Activated CD8-positive, alpha-beta T cell treated with anti-CD3 and anti-CD28 coated beads for 36 hours (primary cell): ENCODE data around the gene ISL1. TPM values are rescaled to one million over a fixed set of nuclear protein-coding genes. Genes with fewer than 3 reads are reported as not detected.

Experiments
- ATAC-seq: fragments of 200-7000 bp; cut with Tn5 transposase; one replicate; pipeline ENCODE4 v1.10.0; 2021; ENCODE audit warnings: mild to moderate bottlenecking, moderate library complexity
- CTCF ChIA-PET: fragments of 350-600 bp; sonication (Branson Sonifier 250); formaldehyde crosslinking; loops from one replicate; lab custom pipeline; 2021; ENCODE audit warnings: antibody characterized with exemption; lab: Charles Lee
- POLR2A ChIA-PET: fragments of 350-600 bp; sonication (Branson Sonifier 250); formaldehyde crosslinking; loops from one replicate; lab custom pipeline; 2021; ENCODE audit warnings: antibody characterized with exemption; lab: Charles Lee
- DNase-seq: peaks from one replicate; pipeline ENCODE4 v3.0.0-alpha.2; 2020
- H3K27ac Mint-ChIP-seq: one replicate; pipeline ENCODE4 v1.8.0; 2021; ENCODE audit warnings: mild to moderate bottlenecking, mixed read lengths
- H3K27me3 Mint-ChIP-seq: one replicate; pipeline ENCODE4 v1.8.0; 2021; ENCODE audit warnings: mixed read lengths
- H3K36me3 Mint-ChIP-seq: one replicate; pipeline ENCODE4 v1.8.0; 2021; ENCODE audit warnings: low read depth, mixed read lengths
- H3K4me1 Mint-ChIP-seq: one replicate; pipeline ENCODE4 v1.8.0; 2021; ENCODE audit warnings: low read depth, mixed read lengths
- H3K4me3 Mint-ChIP-seq: one replicate; pipeline ENCODE4 v1.8.0; 2021; ENCODE audit warnings: mild to moderate bottlenecking, moderate library complexity, mixed read lengths
- H3K9me3 Mint-ChIP-seq: one replicate; pipeline ENCODE4 v1.8.0; 2021; ENCODE audit warnings: mixed read lengths
- intact Hi-C: fragments of 100-400 bp; cut with micrococcal nuclease; formaldehyde crosslinking; loops from one replicate; pipeline ENCODE4 v1.10.0; 2022
- total RNA-seq, 2 experiments: library from RNA; stranded (reverse); gene quantifications; one replicate each; pipeline ENCODE4 v1.2.3, GENCODE V29; 2021
- TF ChIP-seq, protein P1 (sequence below): fragments of 200-600 bp; IDR thresholded peaks from one replicate; pipeline ENCODE4 v1.8.0; 2022; ENCODE audit warnings: antibody characterized with exemption, mild to moderate bottlenecking

Gene ISL1
- total RNA-seq, 2 experiments from 2014 or later: not detected

DNA sequence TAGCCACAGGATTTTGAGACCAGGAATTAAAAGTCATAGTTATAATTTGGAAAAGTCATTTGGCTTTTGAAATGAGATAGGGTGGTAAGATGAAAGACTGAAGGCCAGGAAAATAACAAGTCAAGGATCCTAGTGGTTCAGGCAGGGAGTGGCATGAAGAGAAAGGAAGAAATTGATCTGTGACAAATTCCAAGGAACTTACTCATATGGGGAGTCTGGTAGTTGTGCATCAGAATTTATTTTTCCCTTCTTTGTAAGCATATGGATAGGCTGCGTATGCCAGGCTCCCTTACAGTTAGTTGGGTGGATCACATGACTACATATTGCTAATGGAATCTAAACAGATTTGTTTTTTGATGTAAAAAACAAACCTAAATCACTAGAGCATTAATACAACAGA, 21.0 kb downstream of the ISL1 start:
- ChIA-PET CTCF (no interaction called here), POLR2A (no interaction called here)
- H3K27ac Mint-ChIP-seq: no peak overlapping the region
- DNase-seq (no peak), ATAC-seq (no peak)
- H3K9me3 Mint-ChIP-seq: peaks cover 3% of the 10 kb centered on the region
- intact Hi-C loops: no loop called here
- H3K27me3 Mint-ChIP-seq: peaks cover 15% of the 10 kb centered on the region
- TF ChIP-seq, protein P1, sequence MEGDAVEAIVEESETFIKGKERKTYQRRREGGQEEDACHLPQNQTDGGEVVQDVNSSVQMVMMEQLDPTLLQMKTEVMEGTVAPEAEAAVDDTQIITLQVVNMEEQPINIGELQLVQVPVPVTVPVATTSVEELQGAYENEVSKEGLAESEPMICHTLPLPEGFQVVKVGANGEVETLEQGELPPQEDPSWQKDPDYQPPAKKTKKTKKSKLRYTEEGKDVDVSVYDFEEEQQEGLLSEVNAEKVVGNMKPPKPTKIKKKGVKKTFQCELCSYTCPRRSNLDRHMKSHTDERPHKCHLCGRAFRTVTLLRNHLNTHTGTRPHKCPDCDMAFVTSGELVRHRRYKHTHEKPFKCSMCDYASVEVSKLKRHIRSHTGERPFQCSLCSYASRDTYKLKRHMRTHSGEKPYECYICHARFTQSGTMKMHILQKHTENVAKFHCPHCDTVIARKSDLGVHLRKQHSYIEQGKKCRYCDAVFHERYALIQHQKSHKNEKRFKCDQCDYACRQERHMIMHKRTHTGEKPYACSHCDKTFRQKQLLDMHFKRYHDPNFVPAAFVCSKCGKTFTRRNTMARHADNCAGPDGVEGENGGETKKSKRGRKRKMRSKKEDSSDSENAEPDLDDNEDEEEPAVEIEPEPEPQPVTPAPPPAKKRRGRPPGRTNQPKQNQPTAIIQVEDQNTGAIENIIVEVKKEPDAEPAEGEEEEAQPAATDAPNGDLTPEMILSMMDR: no peak
- no peak overlapping the region for H3K4me3 Mint-ChIP-seq
- no peaks in the 10 kb centered on the region for H3K36me3 Mint-ChIP-seq
- no peaks in the 10 kb centered on the region for H3K4me1 Mint-ChIP-seq

DNA sequence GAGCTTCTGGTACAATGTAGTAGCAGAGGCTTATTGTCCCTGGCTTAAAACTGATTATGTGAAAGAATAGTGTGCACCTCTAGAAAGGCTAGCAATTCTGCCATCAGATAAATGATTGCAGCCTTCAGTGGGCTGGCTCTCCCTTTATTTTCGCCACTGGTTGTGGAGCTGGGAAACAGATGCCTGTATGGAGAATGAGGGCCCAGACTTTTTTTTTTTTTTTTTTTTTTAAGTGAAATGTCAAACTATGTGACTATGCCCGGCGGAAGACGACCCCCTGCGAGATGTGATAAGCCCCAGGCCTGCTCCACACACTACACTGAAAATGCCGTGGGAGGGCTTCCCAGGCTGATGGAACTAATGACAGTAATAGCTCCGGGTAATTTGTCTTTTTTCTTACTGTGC, 28.7 kb downstream of the ISL1 start:
- H3K36me3 Mint-ChIP-seq: no peaks in the 10 kb centered on the region
- DNase-seq (no peak), ATAC-seq (no peak)
- CTCF ChIA-PET: no interaction called here
- H3K27ac Mint-ChIP-seq: no peak overlapping the region
- POLR2A ChIA-PET: no interaction called here
- no peaks in the 10 kb centered on the region for H3K27me3 Mint-ChIP-seq
- intact Hi-C loops: no loop called here
- TF ChIP-seq, protein P1: no peak
- no peaks in the 10 kb centered on the region for H3K4me1 Mint-ChIP-seq
- no peak overlapping the region for H3K4me3 Mint-ChIP-seq
- H3K9me3 Mint-ChIP-seq: no peaks in the 10 kb centered on the region

DNA sequence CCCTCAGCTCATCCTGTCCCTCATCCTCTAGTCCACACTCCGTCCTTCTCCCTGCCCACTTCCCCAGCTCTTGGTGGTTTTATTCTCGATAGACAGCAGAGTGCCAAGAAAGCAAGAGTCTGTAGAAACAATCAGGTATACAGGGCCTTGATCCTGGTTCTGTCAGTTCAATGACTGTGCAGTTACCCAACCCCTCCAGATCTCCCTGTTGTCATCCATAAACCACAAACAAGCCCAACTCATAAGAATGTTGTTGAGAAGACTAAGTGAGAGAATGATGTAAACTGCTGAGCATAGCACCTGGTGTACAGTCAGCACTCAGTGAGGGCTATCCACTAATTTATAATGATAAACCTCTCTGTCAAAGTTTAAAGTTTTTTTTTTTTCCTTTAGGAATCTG, 31.3 kb downstream of the ISL1 start:
- no peaks in the 10 kb centered on the region for H3K4me1 Mint-ChIP-seq
- TF ChIP-seq, protein P1: no peak
- intact Hi-C loops: no loop called here
- no peak overlapping the region for H3K27ac Mint-ChIP-seq
- no peak overlapping the region for H3K4me3 Mint-ChIP-seq
- H3K9me3 Mint-ChIP-seq: no peaks in the 10 kb centered on the region
- ChIA-PET CTCF (no interaction called here), POLR2A (no interaction called here)
- DNase-seq (no peak), ATAC-seq (no peak)
- H3K36me3 Mint-ChIP-seq: no peaks in the 10 kb centered on the region
- no peaks in the 10 kb centered on the region for H3K27me3 Mint-ChIP-seq

DNA sequence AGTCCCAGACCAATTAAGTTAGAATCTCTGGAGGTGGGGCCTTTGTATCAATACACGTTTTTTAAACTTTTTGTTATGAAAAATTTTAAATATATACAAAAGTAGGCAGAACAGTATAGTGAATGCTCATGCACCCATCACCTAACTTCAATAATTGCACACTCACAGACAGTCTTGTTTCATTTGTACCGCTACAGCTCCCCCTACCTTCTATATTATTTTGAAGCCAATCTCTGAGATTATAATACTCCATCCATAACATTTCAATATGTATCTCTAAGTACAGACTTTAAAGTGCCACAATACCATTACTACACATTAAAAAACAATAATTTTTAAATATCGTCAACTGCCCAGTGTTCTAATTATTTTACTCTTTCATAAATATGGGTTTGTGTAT, 32.9 kb downstream of the ISL1 start:
- TF ChIP-seq, protein P1: no peak
- DNase-seq (no peak), ATAC-seq (no peak)
- CTCF ChIA-PET: no interaction called here
- intact Hi-C loops: no loop called here
- Mint-ChIP-seq H3K27ac (no peak overlapping the region), H3K36me3 (no peaks in the 10 kb centered on the region), H3K4me3 (no peak overlapping the region), H3K4me1 (no peaks in the 10 kb centered on the region), H3K9me3 (no peaks in the 10 kb centered on the region), H3K27me3 (no peaks in the 10 kb centered on the region)
- POLR2A ChIA-PET: no interaction called here

DNA sequence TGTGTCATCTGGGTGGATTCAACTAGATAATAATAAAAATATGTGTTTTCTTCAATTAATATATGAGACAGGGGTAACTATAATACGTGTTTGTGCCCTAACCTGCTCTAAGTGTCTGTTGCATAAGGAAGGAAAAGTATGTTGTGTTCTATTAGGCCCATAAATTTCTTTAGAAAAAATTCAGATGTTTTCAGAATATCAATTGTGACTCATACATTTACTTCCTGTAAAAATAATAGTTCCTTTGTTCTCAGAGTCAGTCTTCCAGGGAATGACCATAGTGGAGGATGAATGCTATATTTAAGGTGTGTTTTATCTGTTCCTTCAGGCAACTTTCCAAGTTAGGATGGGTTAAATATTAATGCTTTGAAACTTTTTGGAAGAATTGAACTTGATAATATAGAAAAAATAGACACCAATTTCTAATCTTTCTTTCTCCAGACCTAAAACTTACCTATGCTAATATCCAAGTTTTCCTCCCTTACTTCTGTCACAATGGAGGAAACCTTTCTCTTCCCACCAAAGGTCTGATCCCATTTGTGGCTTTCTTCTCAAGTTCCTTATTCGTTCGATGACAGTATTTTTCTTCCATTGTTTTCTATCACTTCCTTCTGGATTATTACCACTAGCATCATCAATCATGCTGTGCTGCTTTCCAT, 49.9 kb downstream of the ISL1 start:
- no peak overlapping the region for H3K4me3 Mint-ChIP-seq
- ATAC-seq (no peak), DNase-seq (no peak)
- H3K27ac Mint-ChIP-seq: no peak overlapping the region
- TF ChIP-seq, protein P1: no peak
- intact Hi-C loops: no loop called here
- no peaks in the 10 kb centered on the region for H3K27me3 Mint-ChIP-seq
- no peaks in the 10 kb centered on the region for H3K36me3 Mint-ChIP-seq
- H3K9me3 Mint-ChIP-seq: no peaks in the 10 kb centered on the region
- CTCF ChIA-PET: no interaction called here
- no peaks in the 10 kb centered on the region for H3K4me1 Mint-ChIP-seq
- POLR2A ChIA-PET: no interaction called here
